GM12878 (cell line): ENCODE measurements around the gene CLNK. TPM values are rescaled to one million over a fixed set of nuclear protein-coding genes. Genes with fewer than 3 reads are reported as not detected.

Source experiments
- ATAC-seq: fragments of 200-7000 bp; cut with Tn5 transposase; 3 replicates; pipeline ENCODE4 v1.9.1; 2020; ENCODE audit warnings: mild to moderate bottlenecking, moderate library complexity
- BruUV-seq: library from RNA; stranded (reverse); fragments of 400-500 nt; replicated peaks from 2 replicates; lab custom pipeline; 2021; lab: Mats Ljungman, UMichigan
- CTCF ChIA-PET: fragments of 300-600 bp; sonication (Branson Sonifier 250); formaldehyde crosslinking; extraction: SDS; loops from one replicate; lab custom pipeline; 2021; ENCODE audit warnings: inconsistent platforms; lab: Yijun Ruan, JAX
- POLR2A ChIA-PET: fragments of 350-600 bp; formaldehyde crosslinking; extraction: SDS; loops from one replicate; lab custom pipeline; 2021; ENCODE audit warnings: inconsistent platforms; lab: Charles Lee
- RAD21 ChIA-PET: fragments of 300-600 bp; sonication (Branson Sonifier 250); formaldehyde crosslinking; loops from one replicate; lab custom pipeline; 2023; ENCODE audit warnings: antibody characterized with exemption; ENCODE audit not compliant: unreplicated experiment; lab: Charles Lee
- SMC1A ChIA-PET: fragments of 300-600 bp; sonication (Branson Sonifier 250); formaldehyde crosslinking; loops from one replicate; lab custom pipeline; 2023; ENCODE audit not compliant: unreplicated experiment, uncharacterized antibody; lab: Charles Lee
- DNase-seq: peaks from one replicate; pipeline ENCODE4 v3.0.0-alpha.2; 2011; ENCODE audit warnings: low read depth, low spot score
- FAIRE-seq: peaks from 3 replicates; lab custom pipeline; 2011; peaks lifted over from hg19 to GRCh38; lab: Jason Lieb, UNC
- H2AFZ ChIP-seq: 2 replicates; pipeline ENCODE4 v1.6.0; 2011; ENCODE audit warnings: low read depth, low read length, control low read depth; ENCODE audit not compliant: control insufficient read depth
- H3K27ac ChIP-seq: 2 replicates; pipeline ENCODE4 v1.5.1; 2011; ENCODE audit warnings: control low read depth; ENCODE audit not compliant: control insufficient read depth, insufficient read depth
- H3K27me3 ChIP-seq, 2 experiments: replicated peaks in 1 of 2; 2 replicates each; pipeline versions ENCODE4 v1.6.0 to v1.6.1; 2011; ENCODE audit warnings: low read length in 1 of 2; ENCODE audit not compliant: control insufficient read depth in 2 of 2, insufficient read depth in 2 of 2
- H3K36me3 ChIP-seq, 2 experiments: 2 replicates each; pipeline ENCODE4 v1.5.1; 2011; ENCODE audit warnings: low read length in 1 of 2; ENCODE audit not compliant: control insufficient read depth in 2 of 2, insufficient read depth in 2 of 2
- H3K4me1 ChIP-seq: 2 replicates; pipeline ENCODE4 v1.6.1; 2011; ENCODE audit warnings: mild to moderate bottlenecking, low read length, moderate library complexity, mixed read lengths; ENCODE audit not compliant: control insufficient read depth, insufficient read depth
- H3K4me2 ChIP-seq: 2 replicates; pipeline ENCODE4 v1.6.0; 2011; ENCODE audit warnings: control low read depth; ENCODE audit not compliant: control insufficient read depth, insufficient read depth
- H3K4me3 ChIP-seq: fragments of 200-600 bp; sonication (generic); 2 replicates; pipeline ENCODE4 v1.5.1; 2016
- H3K79me2 ChIP-seq: 2 replicates; pipeline ENCODE4 v1.6.0; 2011; ENCODE audit warnings: low read length; ENCODE audit not compliant: control insufficient read depth, insufficient read depth
- H3K9ac ChIP-seq: 2 replicates; pipeline ENCODE4 v1.8.0; 2011; ENCODE audit warnings: low read length, control low read depth, mixed read lengths; ENCODE audit not compliant: control insufficient read depth, insufficient read depth
- H3K9me3 ChIP-seq: replicated peaks from 3 replicates; pipeline ENCODE4 v1.5.1; 2011; ENCODE audit warnings: mild to moderate bottlenecking, low read length; ENCODE audit not compliant: control insufficient read depth, insufficient read depth
- H4K20me1 ChIP-seq: 2 replicates; pipeline ENCODE4 v1.6.0; 2011; ENCODE audit not compliant: control insufficient read depth, insufficient read depth
- CUX1 ChIP-seq: IDR thresholded peaks from 2 replicates; pipeline ENCODE4 v1.6.1; 2012; ENCODE audit warnings: improper control_type of control experiment, low read depth, low read length; ENCODE audit not compliant: insufficient replicate concordance
- E2F8 ChIP-seq: fragments of 450-650 bp; IDR thresholded peaks from 2 replicates; pipeline ENCODE4 v1.6.1; 2018; ENCODE audit warnings: mild to moderate bottlenecking, low read depth, moderate library complexity; ENCODE audit not compliant: partially characterized antibody
- EZH2 ChIP-seq: IDR thresholded peaks from 2 replicates; pipeline ENCODE4 v1.6.1; 2012; ENCODE audit warnings: low read depth, mild to moderate bottlenecking, control low read depth, inconsistent platforms, low read length, borderline replicate concordance; ENCODE audit not compliant: control insufficient read depth
- JUNB ChIP-seq: IDR thresholded peaks from 2 replicates; pipeline ENCODE4 v1.6.1; 2016; ENCODE audit warnings: antibody characterized with exemption, mild to moderate bottlenecking
- RAD51 ChIP-seq: fragments of 450-650 bp; IDR thresholded peaks from 2 replicates; pipeline ENCODE4 v1.6.1; 2016; ENCODE audit warnings: moderate library complexity, mild to moderate bottlenecking, inconsistent platforms
- REST ChIP-seq: IDR thresholded peaks from 2 replicates; pipeline ENCODE4 v1.6.1; 2012; ENCODE audit warnings: mild to moderate bottlenecking, low read depth, low read length
- SMAD1 ChIP-seq: fragments of 450-650 bp; IDR thresholded peaks from 2 replicates; pipeline ENCODE4 v1.6.1; 2018; ENCODE audit warnings: mild to moderate bottlenecking, low read depth; ENCODE audit not compliant: partially characterized antibody
- SREBF2 ChIP-seq: IDR thresholded peaks from 2 replicates; pipeline ENCODE4 v1.6.1; 2012; ENCODE audit warnings: mild to moderate bottlenecking, low read length
- WGBS: methylation state at CpG from one replicate; pipeline ENCODE4 v1.1.6; 2016; ENCODE audit warnings: low lambda C conversion rate; ENCODE audit not compliant: insufficient replicate concordance, insufficient coverage; ENCODE audit errors: missing lambda C conversion rate; 5-methylcytosine and 5-hydroxymethylcytosine counted together
- in situ Hi-C: fragments of 300-500 bp; cut with MboI; formaldehyde crosslinking; loops from 9 replicates; pipeline ENCODE4 v1.14.3; 2018; ENCODE audit warnings: mixed read lengths
- intact Hi-C: fragments of 100-400 bp; cut with micrococcal nuclease; formaldehyde crosslinking; loops from one replicate; pipeline ENCODE4 v1.14.2; 2022; ENCODE audit not compliant: unreplicated experiment
- polyA plus RNA-seq, 11 experiments: library from polyadenylated mRNA; depleted of rRNA in 4 of 11; unstranded in 6 of 11; stranded (reverse) in 5 of 11; fragments of >200 nt; fragmentation: Nextera tagmentation in 4 of 11; fragmentation: Illumina TruSeq in 1 of 11; extraction: Ambion mirVana in 4 of 11; extraction: Trizol in 1 of 11; gene quantifications; 1 replicate in 1 of 11; 2 replicates in 10 of 11; pipeline versions ENCODE4 v1.2.1 to v1.2.3, GENCODE V29; 2011 to 2016; ENCODE audit warnings: inconsistent platforms in 2 of 11, missing spikeins in 2 of 11, low read depth in 1 of 11
- total RNA-seq, 4 experiments: library from RNA; depleted of rRNA in 3 of 4; stranded (reverse); fragments of >200 nt in 3 of 4; fragmentation: Illumina TruSeq in 1 of 4; extraction: Trizol in 1 of 4; gene quantifications; 2 replicates each; pipeline versions ENCODE4 v1.2.1 to v1.2.3, GENCODE V29; 2013 to 2021

CLNK gene
- total and polyA plus RNA-seq, 10 of the 15 experiments (the other 5 are each of a cell fraction or from before 2014, with no cell fraction given): 2.1 to 14.3 (median 2.7) TPM

GRCh38 chr4:10532155-10532554, 152.4 kb downstream of the CLNK start (continued):
- TF ChIP-seq CUX1: no peak

DNA sequence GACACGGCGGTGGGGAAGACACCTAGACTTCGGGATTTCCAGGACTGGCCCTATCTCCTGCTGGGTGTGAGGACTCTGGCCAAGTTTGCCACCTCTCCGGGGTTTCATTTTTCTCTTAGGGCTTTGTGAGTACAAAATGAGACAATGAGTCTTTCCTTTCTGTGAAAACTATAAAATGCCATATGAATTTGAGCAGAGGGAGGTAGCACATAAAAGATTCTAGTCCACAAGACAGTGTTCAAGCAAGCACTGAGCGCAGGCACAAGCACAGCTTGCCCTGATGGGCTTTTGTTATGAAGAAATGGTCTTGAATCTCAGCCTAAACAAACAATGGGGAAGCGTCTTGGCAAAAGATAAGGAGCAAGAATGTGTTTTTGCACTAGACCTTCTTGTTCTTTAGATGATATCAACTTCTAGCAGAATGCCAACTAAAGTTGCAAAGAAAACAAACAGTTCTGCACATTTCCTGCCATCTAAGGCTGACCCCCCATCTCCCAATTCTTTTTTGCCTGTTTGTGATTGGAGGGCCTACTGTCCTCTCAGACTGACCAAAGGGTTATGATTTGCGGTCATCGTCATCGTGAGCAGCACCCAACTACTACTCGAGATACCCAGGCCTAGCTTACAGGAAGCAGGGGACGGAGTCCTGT, 154.3 kb downstream of the CLNK start:
- Histone ChIP-seq H3K9ac (no peak overlapping the region), H3K36me3 (no peaks in the 10 kb centered on the region), H3K4me3 (no peak overlapping the region), H3K9me3 (no peaks in the 10 kb centered on the region), H3K27me3 (no peaks in the 10 kb centered on the region), H4K20me1 (no peaks in the 10 kb centered on the region), H3K27ac (no peak overlapping the region), H2AFZ (no peak overlapping the region), H3K4me1 (peaks cover 5% of the 10 kb centered on the region; the same call in 1 of the 2 replicates), H3K4me2 (no peak overlapping the region), H3K79me2 (no peaks in the 10 kb centered on the region)
- DNase-seq (no peak), FAIRE-seq (no peak), ATAC-seq (no peak)
- ChIA-PET POLR2A (no interaction called here), SMC1A (no interaction called here), RAD21 (no interaction called here), CTCF (no interaction called here)
- no TSS peak for BruUV-seq
- intact Hi-C loops: no loop called here
- TF ChIP-seq E2F8: no peak
- TF ChIP-seq RAD51: no peak
- no peak for TF ChIP-seq SREBF2
- TF ChIP-seq JUNB: no peak
- no peak for TF ChIP-seq REST
- no peak for TF ChIP-seq EZH2
- no peak for TF ChIP-seq SMAD1
- 57% methylated on average over 11 of the region's 11 CpGs for WGBS
- in situ Hi-C loops: no loop called here
